HEK293 (cell line): Measurements from ENCODE around the gene SLC2A4RG.

Source experiments
- CTCF ChIA-PET: fragments of 350-600 bp; formaldehyde crosslinking; extraction: SDS; loops from one replicate; lab custom pipeline; 2021; ENCODE audit warnings: antibody characterized with exemption; lab: Yijun Ruan, JAX
- POLR2A ChIA-PET: fragments of 300-600 bp; formaldehyde crosslinking; extraction: SDS; loops from one replicate; lab custom pipeline; 2020; ENCODE audit warnings: antibody characterized with exemption, inconsistent platforms; lab: Yijun Ruan, JAX
- H3K27ac ChIP-seq: fragments of 200-500 bp; sonication (Bioruptor generic); 2 replicates; pipeline ENCODE4 v1.5.1; 2014; ENCODE audit warnings: low read depth, low read length, control low read depth, inconsistent platforms; ENCODE audit errors: extremely low read depth
- H3K36me3 ChIP-seq, 2 experiments: fragments of 200-500 bp in 1 of 2; sonication (Bioruptor generic) in 1 of 2; 1 replicate in 1 of 2; 2 replicates in 1 of 2; pipeline ENCODE4 v1.5.1; 2014 to 2017; ENCODE audit warnings: inconsistent platforms in 2 of 2, low read length in 2 of 2; ENCODE audit not compliant: control insufficient read depth in 2 of 2, insufficient read depth in 1 of 2
- H3K4me1 ChIP-seq: fragments of 200-500 bp; sonication (Bioruptor generic); 2 replicates; pipeline ENCODE4 v1.5.1; 2014; ENCODE audit warnings: mild to moderate bottlenecking, low read length, inconsistent platforms; ENCODE audit not compliant: control insufficient read depth, insufficient read depth
- H3K4me3 ChIP-seq: 2 replicates; pipeline ENCODE4 v1.5.1; 2011; ENCODE audit warnings: low read depth, mild to moderate bottlenecking, control low read depth, low read length, moderate library complexity
- H3K9me3 ChIP-seq: fragments of 200-500 bp; sonication (Bioruptor generic); 2 replicates; pipeline ENCODE4 v1.5.1; 2014; ENCODE audit warnings: low read depth, low read length, inconsistent platforms; ENCODE audit not compliant: control insufficient read depth, insufficient read depth
- CTCF ChIP-seq: fragments of 450-650 bp; formaldehyde crosslinking; IDR thresholded peaks from 2 replicates; pipeline ENCODE4 v1.5.1; 2016; ENCODE audit warnings: missing biosample characterization, missing genetic modification characterization
- FEZF1 ChIP-seq: fragments of 450-650 bp; formaldehyde crosslinking; IDR thresholded peaks from 2 replicates; pipeline ENCODE4 v1.5.1; 2016; ENCODE audit warnings: missing biosample characterization, missing genetic modification characterization
- GLIS2 ChIP-seq: fragments of 450-650 bp; formaldehyde crosslinking; IDR thresholded peaks from 2 replicates; pipeline ENCODE4 v1.5.1; 2016; ENCODE audit warnings: missing biosample characterization, missing genetic modification characterization
- KLF1 ChIP-seq: fragments of 450-650 bp; formaldehyde crosslinking; IDR thresholded peaks from 2 replicates; pipeline ENCODE4 v1.5.1; 2016; ENCODE audit warnings: missing biosample characterization, missing genetic modification characterization
- KLF17 ChIP-seq: fragments of 450-650 bp; formaldehyde crosslinking; IDR thresholded peaks from 2 replicates; pipeline ENCODE4 v1.5.1; 2016; ENCODE audit warnings: missing biosample characterization, missing genetic modification characterization
- KLF8 ChIP-seq: fragments of 450-650 bp; formaldehyde crosslinking; IDR thresholded peaks from 2 replicates; pipeline ENCODE4 v1.5.1; 2016; ENCODE audit warnings: missing biosample characterization, missing genetic modification characterization
- KLF9 ChIP-seq: fragments of 450-650 bp; formaldehyde crosslinking; IDR thresholded peaks from 2 replicates; pipeline ENCODE4 v1.5.1; 2016; ENCODE audit warnings: missing biosample characterization, missing genetic modification characterization, low read depth
- OSR2 ChIP-seq: fragments of 450-650 bp; formaldehyde crosslinking; IDR thresholded peaks from 2 replicates; pipeline ENCODE4 v1.5.1; 2016; ENCODE audit warnings: missing biosample characterization, missing genetic modification characterization
- REPIN1 ChIP-seq: fragments of 450-650 bp; formaldehyde crosslinking; IDR thresholded peaks from 2 replicates; pipeline ENCODE4 v1.5.1; 2017; ENCODE audit warnings: missing biosample characterization, missing genetic modification characterization, low read depth
- REST ChIP-seq: fragments of 450-650 bp; formaldehyde crosslinking; IDR thresholded peaks from 2 replicates; pipeline ENCODE4 v1.5.1; 2016; ENCODE audit warnings: missing biosample characterization, missing genetic modification characterization
- SP3 ChIP-seq: fragments of 450-650 bp; formaldehyde crosslinking; IDR thresholded peaks from 2 replicates; pipeline ENCODE4 v1.5.1; 2016; ENCODE audit warnings: missing biosample characterization, missing genetic modification characterization
- ZBTB10 ChIP-seq: fragments of 450-650 bp; formaldehyde crosslinking; IDR thresholded peaks from 2 replicates; pipeline ENCODE4 v1.5.1; 2016; ENCODE audit warnings: missing biosample characterization, missing genetic modification characterization
- ZBTB7A ChIP-seq: fragments of 450-650 bp; formaldehyde crosslinking; IDR thresholded peaks from 2 replicates; pipeline ENCODE4 v1.5.1; 2016; ENCODE audit warnings: low read depth, missing biosample characterization, missing genetic modification characterization
- ZBTB8A ChIP-seq: fragments of 450-650 bp; formaldehyde crosslinking; IDR thresholded peaks from 2 replicates; pipeline ENCODE4 v1.5.1; 2016; ENCODE audit warnings: missing biosample characterization, missing genetic modification characterization
- ZNF112 ChIP-seq: fragments of 450-650 bp; formaldehyde crosslinking; IDR thresholded peaks from 2 replicates; pipeline ENCODE4 v1.5.0; 2017; ENCODE audit warnings: missing biosample characterization, missing genetic modification characterization
- ZNF140 ChIP-seq: fragments of 450-650 bp; formaldehyde crosslinking; IDR thresholded peaks from 2 replicates; pipeline ENCODE4 v1.5.1; 2016; ENCODE audit warnings: missing biosample characterization, missing genetic modification characterization
- ZNF280D ChIP-seq: fragments of 450-650 bp; formaldehyde crosslinking; IDR thresholded peaks from 2 replicates; pipeline ENCODE4 v1.5.1; 2016; ENCODE audit warnings: missing biosample characterization, missing genetic modification characterization
- ZNF366 ChIP-seq: fragments of 450-650 bp; formaldehyde crosslinking; conservative IDR thresholded peaks from 2 replicates; pipeline ENCODE4 v1.5.1; 2016; ENCODE audit warnings: missing biosample characterization, missing genetic modification characterization
- ZNF600 ChIP-seq: fragments of 450-650 bp; formaldehyde crosslinking; IDR thresholded peaks from 2 replicates; pipeline ENCODE4 v1.5.1; 2016; ENCODE audit warnings: missing biosample characterization, missing genetic modification characterization
- ZNF692 ChIP-seq: fragments of 450-650 bp; formaldehyde crosslinking; IDR thresholded peaks from 2 replicates; pipeline ENCODE4 v1.5.1; 2016; ENCODE audit warnings: missing biosample characterization, missing genetic modification characterization

Gene SLC2A4RG

GRCh38 chr20:63696306-63696627 lies 43.3 kb upstream of the SLC2A4RG start:
- H3K9me3 ChIP-seq = no peaks in the 10 kb centered on the region
- H3K36me3 ChIP-seq = peaks cover 0 to 23% of the 10 kb centered on the region in 2 experiments; a peak in 1 of 3 replicates
- H3K4me1 ChIP-seq = no peaks in the 10 kb centered on the region
- TF ChIP-seq KLF17 (tag by site-specific recombination) (0 out of 2 replicates have a peak, but pooled peaks have one; percentile 22), SP3 (tag by site-specific recombination) (peak; percentile 35; the same call in 1 of the 2 replicates), REPIN1 (tag by site-specific recombination) (no peak), ZBTB8A (tag by site-specific recombination) (no peak), REST (peak; percentile 35; the same call in 1 of the 2 replicates), ZNF280D (tag by site-specific recombination) (no peak), KLF1 (peak; percentile 86), KLF8 (tag by site-specific recombination) (0 out of 2 replicates have a peak, but pooled peaks have one; percentile 57)
- no peak overlapping the region for H3K4me3 ChIP-seq
- CTCF ChIA-PET = no interaction called here
- POLR2A ChIA-PET = interaction anchor here (1.6 kb wide), 1 partner anchor 12 kb away, joined by 5 read pairs; the partner anchor contains the start of genes ARFRP1 and ZGPAT
- no peak overlapping the region for H3K27ac ChIP-seq

GRCh38 chr20:63696628-63697356 lies 42.8 kb upstream of the SLC2A4RG start, which contains the start of gene TNFRSF6B:
TNFRSF6B (plus strand) TSS chr20:63696652; CDS start chr20:63696768, 116 bp downstream.
- ChIA-PET CTCF (no interaction called here), POLR2A (interaction anchor here (0.6 to 2.3 kb wide), 4 partner anchors 11 to 255 kb away, joined by 3 to 9 read pairs (median 5); partner anchors contain the start of genes ARFRP1, RTEL1 and ZGPAT)
- Histone ChIP-seq H3K4me1 (no peaks in the 10 kb centered on the region), H3K9me3 (no peaks in the 10 kb centered on the region), H3K36me3 (peaks cover 0 to 23% of the 10 kb centered on the region in 2 experiments; a peak in 1 of 3 replicates), H3K4me3 (no peak within 1 kb of the TSS), H3K27ac (no peak within 1 kb of the TSS)
- 0 out of 2 replicates have a peak, but pooled peaks have one; percentile 8 for TF ChIP-seq CTCF
- no peak for TF ChIP-seq KLF9 (tag by site-specific recombination)
- TF ChIP-seq ZBTB10 = no peak
- TF ChIP-seq ZBTB7A = no peak
- TF ChIP-seq OSR2 (tag by site-specific recombination) = no peak
- TF ChIP-seq ZNF112 (tag by site-specific recombination) = no peak
- TF ChIP-seq KLF1 = peak; percentile 9; the same call in 1 of the 2 replicates
- no peak for TF ChIP-seq ZNF140
- no peak for TF ChIP-seq ZNF366 (tag by site-specific recombination)
- TF ChIP-seq ZNF692 (tag by site-specific recombination) = no peak
- peak; percentile 54; the same call in 1 of the 2 replicates for TF ChIP-seq GLIS2 (tag by site-specific recombination)
- TF ChIP-seq ZNF600 (tag by site-specific recombination) = 0 out of 2 replicates have a peak, but pooled peaks have one; percentile 6
- TF ChIP-seq FEZF1 = no peak
